IMR-90 (cell line): ENCODE results near the gene ELL2. TPM values are rescaled to one million over a fixed set of nuclear protein-coding genes. Genes with fewer than 3 reads are reported as not detected.
A peak's percentile ranks its signal among the peaks of the same experiment; 100 is the strongest.

Source experiments
- ATAC-seq: fragments of 200-7000 bp; cut with Tn5 transposase; 2 replicates; pipeline ENCODE4 v1.9.1; 2020; ENCODE audit warnings: low read depth, mild to moderate bottlenecking, moderate library complexity
- BruUV-seq: library from RNA; stranded (reverse); fragments of 400-500 nt; replicated peaks from 2 replicates; lab custom pipeline; 2021; lab: Mats Ljungman, UMichigan
- CTCF ChIA-PET: fragments of 300-600 bp; formaldehyde crosslinking; extraction: SDS; loops from one replicate; lab custom pipeline; 2021; ENCODE audit warnings: antibody characterized with exemption; lab: Yijun Ruan, JAX
- POLR2A ChIA-PET: fragments of 300-600 bp; sonication (Branson Sonifier 250); formaldehyde crosslinking; loops from one replicate; lab custom pipeline; 2022; ENCODE audit warnings: antibody characterized with exemption; ENCODE audit not compliant: unreplicated experiment; lab: Charles Lee
- DNase-seq: peaks from one replicate; pipeline ENCODE4 v3.0.0; 2013
- H2AFZ ChIP-seq: replicated peaks from 2 replicates; pipeline ENCODE3; 2013; ENCODE audit warnings: low read length, mild to moderate bottlenecking; ENCODE audit not compliant: poor library complexity
- H2AK5ac ChIP-seq: 2 replicates; pipeline ENCODE4 v1.6.1; 2013; ENCODE audit warnings: low read depth, low read length, inconsistent platforms
- H2AK9ac ChIP-seq: replicated peaks from 2 replicates; pipeline ENCODE3; 2013; ENCODE audit warnings: mild to moderate bottlenecking, low read depth, low read length, moderate library complexity; ENCODE audit not compliant: poor library complexity
- H2BK120ac ChIP-seq: 2 replicates; pipeline ENCODE4 v1.6.1; 2013; ENCODE audit warnings: low read depth, low read length, inconsistent platforms
- H2BK15ac ChIP-seq: 3 replicates; pipeline ENCODE4 v1.6.1; 2013; ENCODE audit warnings: low read depth, low read length, inconsistent platforms
- H2BK20ac ChIP-seq: 2 replicates; pipeline ENCODE4 v1.6.1; 2013; ENCODE audit warnings: low read depth, mild to moderate bottlenecking, inconsistent platforms, low read length, moderate library complexity
- H2BK5ac ChIP-seq: 2 replicates; pipeline ENCODE4 v1.6.1; 2013; ENCODE audit warnings: mild to moderate bottlenecking, low read depth, low read length, inconsistent platforms; ENCODE audit not compliant: poor library complexity, severe bottlenecking
- H3K14ac ChIP-seq: replicated peaks from 2 replicates; pipeline ENCODE4 v1.6.1; 2013; ENCODE audit warnings: low read depth, low read length, inconsistent platforms
- H3K18ac ChIP-seq: 2 replicates; pipeline ENCODE4 v1.6.1; 2013; ENCODE audit warnings: low read depth, low read length, control low read depth
- H3K23ac ChIP-seq: 2 replicates; pipeline ENCODE4 v1.6.1; 2013; ENCODE audit warnings: low read depth, low read length, inconsistent platforms
- H3K27ac ChIP-seq: 2 replicates; pipeline ENCODE4 v1.5.1; 2013; ENCODE audit warnings: mild to moderate bottlenecking, control low read depth, low read length; ENCODE audit not compliant: insufficient read depth
- H3K27me3 ChIP-seq: 2 replicates; pipeline ENCODE4 v1.6.1; 2013; ENCODE audit warnings: low read length; ENCODE audit not compliant: control insufficient read depth, insufficient read depth
- H3K36me3 ChIP-seq: 2 replicates; pipeline ENCODE4 v1.6.1; 2013; ENCODE audit warnings: low read length, mixed read lengths; ENCODE audit not compliant: control insufficient read depth, insufficient read depth
- H3K4ac ChIP-seq: 2 replicates; pipeline ENCODE4 v1.6.1; 2013; ENCODE audit warnings: low read depth, low read length, inconsistent platforms
- H3K4me1 ChIP-seq: 2 replicates; pipeline ENCODE4 v1.6.1; 2013; ENCODE audit warnings: low read length, mixed read lengths; ENCODE audit not compliant: control insufficient read depth, insufficient read depth
- H3K4me2 ChIP-seq: 2 replicates; pipeline ENCODE4 v1.6.1; 2013; ENCODE audit warnings: low read depth, mild to moderate bottlenecking, control low read depth, low read length, moderate library complexity
- H3K4me3 ChIP-seq: 2 replicates; pipeline ENCODE4 v1.5.1; 2013; ENCODE audit warnings: low read depth, mild to moderate bottlenecking, control low read depth, low read length, moderate library complexity; ENCODE audit not compliant: insufficient read depth
- H3K56ac ChIP-seq: 2 replicates; pipeline ENCODE4 v1.6.1; 2013; ENCODE audit warnings: low read length, inconsistent platforms; ENCODE audit not compliant: insufficient read depth; ENCODE audit errors: extremely low read depth
- H3K79me1 ChIP-seq, 2 experiments: 2 replicates each; pipeline ENCODE4 v1.6.1; 2013; ENCODE audit warnings: low read length in 2 of 2, inconsistent platforms in 1 of 2, low read depth in 1 of 2
- H3K9ac ChIP-seq: 2 replicates; pipeline ENCODE4 v1.6.1; 2013; ENCODE audit warnings: low read depth, low read length, control low read depth
- H3K9me1 ChIP-seq: 2 replicates; pipeline ENCODE4 v1.6.1; 2013; ENCODE audit warnings: low read length, inconsistent platforms; ENCODE audit not compliant: insufficient read depth
- H3K9me3 ChIP-seq: 2 replicates; pipeline ENCODE4 v1.6.1; 2013; ENCODE audit warnings: low read length; ENCODE audit not compliant: control insufficient read depth, insufficient read depth
- H4K20me1 ChIP-seq: 2 replicates; pipeline ENCODE4 v1.6.1; 2013; ENCODE audit warnings: low read length, inconsistent platforms; ENCODE audit not compliant: insufficient read depth
- H4K5ac ChIP-seq: 2 replicates; pipeline ENCODE4 v1.6.1; 2013; ENCODE audit warnings: mild to moderate bottlenecking, low read depth, low read length, control low read depth
- H4K8ac ChIP-seq, 2 experiments: 2 replicates each; pipeline ENCODE4 v1.6.1; 2013; ENCODE audit warnings: low read depth in 2 of 2, low read length in 2 of 2, control low read depth in 1 of 2, inconsistent platforms in 1 of 2
- H4K91ac ChIP-seq: 2 replicates; pipeline ENCODE4 v1.6.1; 2013; ENCODE audit warnings: low read depth, low read length, inconsistent platforms; ENCODE audit not compliant: insufficient read depth
- CEBPB ChIP-seq: IDR thresholded peaks from 2 replicates; pipeline ENCODE4 v1.6.1; 2012; ENCODE audit warnings: low read depth, low read length, improper control_type of control experiment
- FOS ChIP-seq: fragments of 150-350 bp; IDR thresholded peaks from 2 replicates; pipeline ENCODE4 v1.6.1; 2016; ENCODE audit warnings: low read depth, low read length
- SMC3 ChIP-seq: fragments of 150-350 bp; IDR thresholded peaks from 2 replicates; pipeline ENCODE4 v1.6.1; 2016; ENCODE audit warnings: low read depth, mild to moderate bottlenecking, antibody characterized with exemption, low read length, moderate library complexity
- WGBS, 2 experiments: methylation state at CpG; one replicate each; pipeline versions ENCODE4 v1.1.5 to v1.1.7; 2013; ENCODE audit warnings: missing lambda C conversion rate in 2 of 2; ENCODE audit not compliant: insufficient read length in 1 of 2; ENCODE audit errors: extremely low coverage in 2 of 2; 5-methylcytosine and 5-hydroxymethylcytosine counted together
- dilution Hi-C: fragments of 300-500 bp; cut with HindIII; formaldehyde crosslinking; loops from one replicate; pipeline ENCODE4 v1.14.3; 2018; ENCODE audit warnings: low sequenced_read_pairs; ENCODE audit not compliant: unreplicated experiment
- in situ Hi-C: fragments of 300-500 bp; cut with MboI; formaldehyde crosslinking; loops from 3 replicates; pipeline ENCODE4 v1.14.3; 2019; ENCODE audit warnings: low sequenced_read_pairs, inconsistent platforms, mixed read lengths
- intact Hi-C: fragments of 100-400 bp; cut with micrococcal nuclease; formaldehyde crosslinking; loops from 2 replicates; pipeline ENCODE4 v1.10.0; 2022
- polyA plus RNA-seq, 3 experiments: library from polyadenylated mRNA; depleted of rRNA; stranded (reverse); fragments of >200 nt; gene quantifications; 2 replicates each; pipeline ENCODE4 v1.2.3, GENCODE V29; 2012; ENCODE audit warnings: low replicate concordance in 1 of 3
- total RNA-seq: library from RNA; depleted of rRNA; stranded (reverse); fragments of >200 nt; gene quantifications from 2 replicates; pipeline ENCODE4 v1.2.3, GENCODE V29; 2012

The ELL2 gene
- total and polyA plus RNA-seq, 2 of the 4 experiments (the other 2 are of a cell fraction): 61.4 to 92.5 TPM

DNA sequence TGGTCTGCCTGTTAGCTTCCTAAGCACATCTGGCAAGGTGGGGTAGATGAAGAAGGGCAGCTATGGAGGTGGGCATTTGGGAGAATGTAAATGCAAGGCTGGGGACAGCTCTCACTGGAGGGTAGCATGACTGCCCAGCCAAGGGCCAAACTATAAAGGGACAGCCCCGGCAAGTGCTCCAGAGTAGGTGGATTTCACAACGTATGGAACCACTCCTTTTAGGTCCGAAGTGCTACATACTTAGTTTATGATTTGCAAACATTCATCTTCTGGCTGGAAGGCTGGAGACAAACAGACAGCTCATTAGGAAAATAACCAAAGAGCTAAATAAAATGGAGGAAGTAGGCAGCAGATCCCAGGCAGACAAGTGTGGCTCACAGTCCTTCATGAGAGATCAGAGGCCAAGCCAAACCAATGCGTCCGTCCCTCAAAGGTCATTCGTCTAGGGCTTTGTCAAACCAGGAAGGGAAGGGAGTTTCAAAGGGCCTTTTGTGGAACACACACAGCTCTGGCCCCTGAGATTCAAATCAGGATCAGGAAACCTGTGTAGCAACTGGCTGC, 96.6 kb downstream of the ELL2 start:
- Histone ChIP-seq H2BK5ac (peak overlapping the region; percentile 55), H3K23ac (peak overlapping the region; percentile 68), H4K91ac (peak overlapping the region; percentile 95), H3K4ac (peak overlapping the region; percentile 52), H3K27me3 (no peaks in the 10 kb centered on the region), H2BK20ac (peak overlapping the region; percentile 69), H3K9me3 (no peaks in the 10 kb centered on the region), H3K4me2 (peak overlapping the region; percentile 25; the same call in 1 of the 2 replicates), H2BK15ac (peak overlapping the region; percentile 98; the same call in 2 of the 3 replicates), H4K8ac (peak overlapping the region; percentile 14 to 55), H4K5ac (peak overlapping the region; percentile 91), H3K27ac (peak overlapping the region; percentile 73), H3K9ac (peak overlapping the region; percentile 13), H3K4me1 (peaks cover 32% of the 10 kb centered on the region), H4K20me1 (no peaks in the 10 kb centered on the region), H2AK9ac (peak overlapping the region; percentile 49), H3K79me1 (peaks cover 4 to 43% of the 10 kb centered on the region in 2 experiments; a peak in 3 of 4 replicates), H2AK5ac (peak overlapping the region; percentile 96), H2BK120ac (peak overlapping the region; percentile 82), H3K36me3 (no peaks in the 10 kb centered on the region), H3K14ac (peak overlapping the region; percentile 88), H3K56ac (peak overlapping the region; percentile 50; the same call in 1 of the 2 replicates), H3K9me1 (peaks cover 22% of the 10 kb centered on the region), H3K4me3 (no peak overlapping the region), H2AFZ (peak overlapping the region; percentile 66), H3K18ac (peak overlapping the region; percentile 81)
- 40% methylated on average over 1 of the region's 6 CpGs; no CpG with 5 or more reads in 1 of the 2 experiments for WGBS, 2 experiments
- peak; percentile 58 for DNase-seq
- POLR2A ChIA-PET: no interaction called here
- in situ Hi-C loops: no loop called here
- CTCF ChIA-PET: interaction anchor here (0.6 to 1.1 kb wide), 2 partner anchors 9 to 83 kb away, joined by 3 to 5 read pairs; no protein-coding TSS in a partner anchor
- intact Hi-C loops: loop anchor here (5.0 kb wide), 1 partner anchor 202 kb away; no protein-coding TSS in a partner anchor
- TF ChIP-seq SMC3 (no peak), FOS (peak; percentile 28; the same call in 1 of the 2 replicates), CEBPB (peak; percentile 79)
- ATAC-seq: peak; percentile 9
- dilution Hi-C loops: no loop called here
- BruUV-seq: no TSS peak
